Measurements from ENCODE around the gene URM1. TPM values are rescaled to one million over a fixed set of nuclear protein-coding genes. Genes with fewer than 3 reads are reported as not detected.

The URM1 gene
- total and polyA plus RNA-seq, 10 of the 15 experiments (the other 5 are each of a cell fraction or from before 2014, with no cell fraction given) = 7.9 to 75.8 (median 63.7) TPM

DNA sequence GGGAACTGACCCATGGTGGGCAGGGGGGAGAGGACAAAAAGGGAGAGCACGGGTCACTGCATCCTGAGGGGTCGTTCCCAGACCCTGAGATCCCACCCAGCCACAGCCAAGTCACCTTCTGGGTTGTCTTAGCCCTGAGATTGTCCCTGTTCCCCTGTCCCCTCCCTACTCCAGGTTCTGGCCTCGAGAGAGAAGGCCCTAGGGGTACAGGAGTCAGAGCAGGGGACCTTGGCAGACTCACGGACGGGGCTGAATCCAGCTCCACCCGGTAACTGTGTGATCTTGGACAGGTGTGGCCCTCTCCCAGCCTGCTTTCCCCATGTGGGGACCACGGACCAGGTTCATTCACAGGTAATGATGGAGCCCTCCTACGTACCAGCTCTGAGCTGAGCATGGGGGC lies 38.3 kb downstream of the URM1 start:
- RAD21 ChIA-PET (ENCODE audit: unreplicated experiment) = interaction anchor here (1.3 kb wide), 1 partner anchor 11 kb away, joined by 5 read pairs; the partner anchor contains the start of gene CERCAM
- FAIRE-seq = no peak
- no peaks in the 10 kb centered on the region for H3K36me3 ChIP-seq (ENCODE audit: control insufficient read depth in 2 of 2, insufficient read depth in 2 of 2, low read length in 1 of 2)
- no TSS peak for BruUV-seq (replicated peaks)
- no peak overlapping the region for H2AFZ ChIP-seq (ENCODE audit: control insufficient read depth, low read depth, low read length)
- 30% methylated on average over 8 of the region's 8 CpGs for WGBS (ENCODE audit: insufficient coverage, insufficient replicate concordance, low lambda C conversion rate, missing lambda C conversion rate)
- POLR2A ChIA-PET = interaction anchor here (1.2 kb wide), 1 partner anchor 10 kb away, joined by 3 read pairs; no protein-coding TSS in a partner anchor
- no peak for TF ChIP-seq CREB1 (IDR thresholded peaks at IDR 0.05; ENCODE audit: low read depth)
- TF ChIP-seq, protein P1, sequence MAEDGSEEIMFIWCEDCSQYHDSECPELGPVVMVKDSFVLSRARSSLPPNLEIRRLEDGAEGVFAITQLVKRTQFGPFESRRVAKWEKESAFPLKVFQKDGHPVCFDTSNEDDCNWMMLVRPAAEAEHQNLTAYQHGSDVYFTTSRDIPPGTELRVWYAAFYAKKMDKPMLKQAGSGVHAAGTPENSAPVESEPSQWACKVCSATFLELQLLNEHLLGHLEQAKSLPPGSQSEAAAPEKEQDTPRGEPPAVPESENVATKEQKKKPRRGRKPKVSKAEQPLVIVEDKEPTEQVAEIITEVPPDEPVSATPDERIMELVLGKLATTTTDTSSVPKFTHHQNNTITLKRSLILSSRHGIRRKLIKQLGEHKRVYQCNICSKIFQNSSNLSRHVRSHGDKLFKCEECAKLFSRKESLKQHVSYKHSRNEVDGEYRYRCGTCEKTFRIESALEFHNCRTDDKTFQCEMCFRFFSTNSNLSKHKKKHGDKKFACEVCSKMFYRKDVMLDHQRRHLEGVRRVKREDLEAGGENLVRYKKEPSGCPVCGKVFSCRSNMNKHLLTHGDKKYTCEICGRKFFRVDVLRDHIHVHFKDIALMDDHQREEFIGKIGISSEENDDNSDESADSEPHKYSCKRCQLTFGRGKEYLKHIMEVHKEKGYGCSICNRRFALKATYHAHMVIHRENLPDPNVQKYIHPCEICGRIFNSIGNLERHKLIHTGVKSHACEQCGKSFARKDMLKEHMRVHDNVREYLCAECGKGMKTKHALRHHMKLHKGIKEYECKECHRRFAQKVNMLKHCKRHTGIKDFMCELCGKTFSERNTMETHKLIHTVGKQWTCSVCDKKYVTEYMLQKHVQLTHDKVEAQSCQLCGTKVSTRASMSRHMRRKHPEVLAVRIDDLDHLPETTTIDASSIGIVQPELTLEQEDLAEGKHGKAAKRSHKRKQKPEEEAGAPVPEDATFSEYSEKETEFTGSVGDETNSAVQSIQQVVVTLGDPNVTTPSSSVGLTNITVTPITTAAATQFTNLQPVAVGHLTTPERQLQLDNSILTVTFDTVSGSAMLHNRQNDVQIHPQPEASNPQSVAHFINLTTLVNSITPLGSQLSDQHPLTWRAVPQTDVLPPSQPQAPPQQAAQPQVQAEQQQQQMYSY (CRISPR knock-in tag; IDR thresholded peaks at IDR 0.05) = no peak
- no peak for TF ChIP-seq IKZF2 (IDR thresholded peaks at IDR 0.05)
- TF ChIP-seq SREBF2 (IDR thresholded peaks at IDR 0.05; ENCODE audit: low read length) = no peak
- no peak for TF ChIP-seq STAT3 (IDR thresholded peaks at IDR 0.05; ENCODE audit: low read depth, low read length)
- TF ChIP-seq, protein P2, sequence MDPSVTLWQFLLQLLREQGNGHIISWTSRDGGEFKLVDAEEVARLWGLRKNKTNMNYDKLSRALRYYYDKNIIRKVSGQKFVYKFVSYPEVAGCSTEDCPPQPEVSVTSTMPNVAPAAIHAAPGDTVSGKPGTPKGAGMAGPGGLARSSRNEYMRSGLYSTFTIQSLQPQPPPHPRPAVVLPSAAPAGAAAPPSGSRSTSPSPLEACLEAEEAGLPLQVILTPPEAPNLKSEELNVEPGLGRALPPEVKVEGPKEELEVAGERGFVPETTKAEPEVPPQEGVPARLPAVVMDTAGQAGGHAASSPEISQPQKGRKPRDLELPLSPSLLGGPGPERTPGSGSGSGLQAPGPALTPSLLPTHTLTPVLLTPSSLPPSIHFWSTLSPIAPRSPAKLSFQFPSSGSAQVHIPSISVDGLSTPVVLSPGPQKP (IDR thresholded peaks at IDR 0.05; ENCODE audit: low read depth, low read length) = no peak
- intact Hi-C loops (cut with micrococcal nuclease; ENCODE audit: unreplicated experiment) = no loop called here
- H3K4me3 ChIP-seq = no peak overlapping the region
- no peaks in the 10 kb centered on the region for H3K9me3 ChIP-seq (replicated peaks; ENCODE audit: control insufficient read depth, insufficient read depth, low read length)
- H3K79me2 ChIP-seq (ENCODE audit: control insufficient read depth, insufficient read depth, low read length) = no peaks in the 10 kb centered on the region
- H3K9ac ChIP-seq (ENCODE audit: control insufficient read depth, insufficient read depth, low read length) = no peak overlapping the region
- CTCF ChIA-PET = no interaction called here
- no peak for DNase-seq (ENCODE audit: low read depth, low spot score)
- H3K4me1 ChIP-seq (ENCODE audit: control insufficient read depth, insufficient read depth, low read length) = no peaks in the 10 kb centered on the region
- in situ Hi-C loops (cut with MboI) = no loop called here
- no peak overlapping the region for H3K27ac ChIP-seq (ENCODE audit: control insufficient read depth, insufficient read depth)
- no peak; the same call in 2 of the 3 replicates for ATAC-seq
- peaks cover 1 to 2% of the 10 kb centered on the region in 2 experiments; a peak in 3 of 4 replicates for H3K27me3 ChIP-seq (replicated peaks in 1 of 2; ENCODE audit: control insufficient read depth in 2 of 2, insufficient read depth in 2 of 2, low read length in 1 of 2)
- SMC1A ChIA-PET (ENCODE audit: uncharacterized antibody, unreplicated experiment) = interaction anchor here (0.9 kb wide), 1 partner anchor 47 kb away, joined by 3 read pairs; no protein-coding TSS in a partner anchor
- H3K4me2 ChIP-seq (ENCODE audit: control insufficient read depth, insufficient read depth) = no peak overlapping the region
- no peaks in the 10 kb centered on the region for H4K20me1 ChIP-seq (ENCODE audit: control insufficient read depth, insufficient read depth)

Measured in GM12878 (cell line).